Endometrial microvascular endothelial cells (primary cell): ENCODE data around the gene FRMPD2. TPM values are rescaled to one million over a fixed set of nuclear protein-coding genes. Genes with fewer than 3 reads are reported as not detected.
"Not testable (repeated sequence)": the region's sequence is repeated elsewhere in the genome, so short reads cannot be mapped to it uniquely, and the experiment has no call there.

ENCODE experiments used
- in situ Hi-C: cut with HindIII; loops from 2 replicates; pipeline ENCODE4 v1.10.0; 2017; ENCODE audit warnings: low sequenced_read_pairs, low pct_unique_long_range_greater_than_20kb; ENCODE audit errors: inconsistent ontology term
- total RNA-seq: library from RNA; depleted of rRNA; stranded (reverse); fragments of >200 nt; gene quantifications from one replicate; pipeline ENCODE4 v1.2.3, GENCODE V29; 2015; ENCODE audit errors: inconsistent ontology term

FRMPD2 gene
- total RNA-seq, 1 donor from 2014 or later = not detected

DNA sequence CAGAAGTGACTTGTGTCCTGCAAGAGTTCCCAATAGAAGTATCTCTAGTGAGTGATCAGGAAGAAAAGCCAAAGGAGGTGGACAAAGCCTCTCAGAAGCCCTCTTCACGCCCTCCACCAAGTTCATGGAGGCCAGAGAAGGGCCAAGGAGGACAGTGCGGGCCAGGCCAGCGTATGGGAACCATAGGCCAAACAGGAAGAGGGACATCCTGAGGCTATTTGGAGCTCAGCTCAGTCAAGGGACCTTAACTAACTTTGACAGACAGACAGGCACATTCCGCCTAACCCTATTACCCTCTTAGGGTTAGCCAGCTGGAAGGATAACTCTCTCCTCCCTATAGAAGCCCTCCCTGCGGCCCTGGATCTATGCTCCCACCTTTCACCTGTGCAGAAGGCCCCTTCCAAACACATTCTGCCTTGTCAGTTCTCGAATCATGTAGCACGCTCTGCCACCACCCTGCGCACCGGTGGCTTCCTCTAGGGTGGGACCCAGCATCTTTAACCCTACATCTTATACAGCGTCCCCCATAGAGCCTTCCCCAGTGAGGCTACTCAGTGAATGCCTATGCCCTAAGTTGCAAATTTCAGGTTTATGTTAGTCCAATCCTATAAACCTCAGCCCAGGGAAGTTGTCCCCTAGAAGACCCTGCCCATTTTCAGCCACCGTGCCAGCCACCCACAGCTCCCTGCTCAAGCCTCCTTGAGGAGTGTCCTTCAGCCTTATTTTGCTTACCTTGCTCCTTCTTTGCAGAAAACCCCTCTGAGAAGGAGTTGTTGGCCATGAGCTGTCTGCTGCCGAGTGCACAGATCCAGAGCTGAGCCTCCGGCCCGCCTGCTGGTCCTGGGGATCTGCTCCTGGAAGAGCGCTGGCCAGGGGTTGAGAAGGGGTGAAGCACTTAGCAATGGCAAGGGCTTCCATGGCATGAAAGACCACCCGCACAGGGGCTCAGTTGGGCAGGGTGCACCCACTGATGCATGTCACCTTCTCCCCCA is 36.9 kb downstream of the FRMPD2 start:
- in situ Hi-C loops = no loop called here

- in situ Hi-C loops = no loop called here
Measured at GRCh38 chr10:48236199-48236621, 38.3 kb downstream of the FRMPD2 start.

GRCh38 chr10:48235501-48235900 is 39.0 kb downstream of the FRMPD2 start:
- in situ Hi-C loops = no loop called here

- in situ Hi-C loops = no loop called here
Measured at GRCh38 chr10:48234787-48235186, 39.7 kb downstream of the FRMPD2 start.

- in situ Hi-C loops = no loop called here
Measured at GRCh38 chr10:48234295-48234694, 40.2 kb downstream of the FRMPD2 start.

DNA sequence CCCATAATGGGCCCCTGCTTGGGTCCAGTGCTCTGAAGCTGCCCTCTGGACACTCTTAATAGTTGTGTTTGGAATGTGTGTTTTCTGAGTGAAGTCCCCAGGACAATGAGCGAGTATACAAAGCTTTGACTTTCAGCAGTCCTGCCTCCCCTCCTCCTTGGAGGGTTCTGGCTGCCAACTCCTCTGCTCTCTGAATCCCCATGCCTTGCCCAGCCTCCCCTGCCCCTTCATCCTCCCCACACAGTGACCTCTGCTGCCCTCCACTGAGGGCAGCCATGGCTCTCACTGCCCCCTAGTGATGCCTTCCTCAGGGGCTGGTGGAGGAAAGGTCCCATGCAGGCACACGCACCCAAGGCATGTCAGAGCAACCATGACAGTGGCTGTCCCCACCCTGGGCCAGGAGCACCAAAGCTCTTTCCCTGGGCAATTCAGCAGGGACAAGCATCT is 40.9 kb downstream of the FRMPD2 start:
- in situ Hi-C loops = no loop called here

DNA sequence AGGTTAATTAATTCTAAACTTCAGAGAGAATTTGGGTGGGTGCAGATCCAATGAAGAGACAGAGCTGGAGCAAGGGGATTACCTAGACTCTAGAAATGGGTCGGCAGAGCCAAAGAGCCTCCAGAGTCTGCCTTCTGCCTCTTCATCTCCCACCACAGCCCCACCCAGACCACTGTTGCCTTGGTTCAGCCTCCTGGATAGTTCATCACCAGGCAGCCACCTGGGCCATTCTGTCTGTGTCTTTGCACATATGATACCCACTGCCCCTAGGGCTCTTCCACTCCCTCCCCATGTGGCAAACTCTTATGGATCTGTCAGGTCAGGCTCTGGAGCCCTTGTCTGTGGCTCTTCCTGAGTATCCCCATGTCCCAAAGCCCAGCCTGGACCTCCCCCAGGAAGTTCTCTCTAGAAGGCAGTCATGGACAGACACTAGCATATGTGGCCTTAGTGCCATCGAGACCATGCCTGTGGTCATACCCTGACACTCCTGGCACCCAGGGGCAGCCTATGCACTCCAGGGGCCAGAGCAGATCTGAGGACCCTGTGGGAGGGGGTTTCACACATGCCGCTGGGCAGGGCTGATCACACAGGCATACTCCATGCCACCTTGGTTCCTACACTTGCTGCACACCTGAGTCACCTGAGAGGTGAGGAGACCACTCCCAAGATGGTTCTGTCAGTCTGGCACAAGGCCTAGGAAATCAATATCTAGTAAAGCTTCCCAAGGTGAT is 41.6 kb downstream of the FRMPD2 start:
- in situ Hi-C loops = no loop called here

GRCh38 chr10:48231699-48232315 is 42.7 kb downstream of the FRMPD2 start:
- in situ Hi-C loops = no loop called here

- in situ Hi-C loops = no loop called here
Measured at GRCh38 chr10:48231178-48231577, 43.3 kb downstream of the FRMPD2 start.

DNA sequence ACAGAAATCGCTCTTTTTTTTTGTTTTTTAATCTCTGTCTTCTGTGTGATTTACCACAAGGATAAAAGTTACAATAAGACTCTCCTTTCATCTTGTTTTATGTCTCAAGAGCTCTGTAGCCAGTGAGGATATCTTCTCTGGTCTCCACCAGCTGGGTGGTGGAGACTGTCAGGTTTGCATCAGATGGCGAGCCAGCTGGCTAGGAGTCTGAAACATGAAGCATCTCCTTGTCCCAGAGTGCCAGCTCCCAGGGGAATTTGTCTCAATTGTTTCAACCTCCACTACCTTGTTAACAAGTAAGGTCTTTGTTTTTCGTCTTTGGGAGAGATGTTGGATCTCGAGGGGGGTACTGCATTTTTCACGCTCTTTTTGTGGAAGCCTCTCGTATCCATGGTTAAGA is 47.3 kb downstream of the FRMPD2 start:
- in situ Hi-C loops = no loop called here

- in situ Hi-C loops = no loop called here
Measured at GRCh38 chr10:48224979-48225560, 49.4 kb downstream of the FRMPD2 start.

GRCh38 chr10:48224296-48224695 is 50.2 kb downstream of the FRMPD2 start:
- in situ Hi-C loops = no loop called here

- in situ Hi-C loops = no loop called here
Measured at GRCh38 chr10:48221814-48222213, 52.7 kb downstream of the FRMPD2 start.

DNA sequence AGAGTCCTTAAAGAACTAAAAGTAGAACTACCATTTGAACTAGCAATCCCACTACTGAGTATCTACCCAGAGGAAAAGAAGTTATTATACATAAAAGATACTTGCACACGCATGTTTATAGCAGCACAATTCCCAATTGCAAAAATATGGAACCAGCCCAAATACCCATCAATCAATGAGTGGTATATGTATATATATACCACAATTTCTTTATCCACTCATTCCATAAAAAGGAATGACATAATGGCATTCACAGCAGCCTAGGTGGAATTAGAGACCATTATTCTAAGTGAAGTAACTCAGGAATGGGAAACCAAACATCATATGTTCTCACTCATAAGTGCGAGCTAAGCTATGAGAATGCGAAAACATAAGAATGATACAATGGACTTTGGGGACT is 53.5 kb downstream of the FRMPD2 start:
- in situ Hi-C loops = not testable (repeated sequence)

DNA sequence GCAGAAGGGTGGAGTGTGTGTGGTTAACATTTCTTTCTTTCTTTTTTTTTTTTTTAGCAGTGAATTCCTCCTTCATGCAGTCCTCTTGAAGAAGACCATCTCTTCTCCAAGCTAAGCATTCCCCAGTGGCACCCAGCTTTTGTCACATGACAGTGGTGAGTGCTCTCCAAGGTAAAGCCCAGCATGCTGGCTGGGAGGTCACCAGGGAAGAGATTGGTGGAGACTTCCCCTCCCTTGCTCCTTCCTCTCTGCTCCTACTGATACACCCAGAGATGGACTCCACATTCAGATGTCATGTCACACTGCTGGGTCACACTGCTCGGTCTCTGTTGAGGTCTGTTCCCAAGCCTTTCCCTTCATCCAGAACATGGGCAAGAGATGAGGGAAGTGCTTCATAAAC is 55.3 kb downstream of the FRMPD2 start:
- in situ Hi-C loops = no loop called here

GRCh38 chr10:48216744-48217143 is 57.8 kb downstream of the FRMPD2 start:
- in situ Hi-C loops = no loop called here

- in situ Hi-C loops = no loop called here
Measured at GRCh38 chr10:48216204-48216505, 58.3 kb downstream of the FRMPD2 start.

DNA sequence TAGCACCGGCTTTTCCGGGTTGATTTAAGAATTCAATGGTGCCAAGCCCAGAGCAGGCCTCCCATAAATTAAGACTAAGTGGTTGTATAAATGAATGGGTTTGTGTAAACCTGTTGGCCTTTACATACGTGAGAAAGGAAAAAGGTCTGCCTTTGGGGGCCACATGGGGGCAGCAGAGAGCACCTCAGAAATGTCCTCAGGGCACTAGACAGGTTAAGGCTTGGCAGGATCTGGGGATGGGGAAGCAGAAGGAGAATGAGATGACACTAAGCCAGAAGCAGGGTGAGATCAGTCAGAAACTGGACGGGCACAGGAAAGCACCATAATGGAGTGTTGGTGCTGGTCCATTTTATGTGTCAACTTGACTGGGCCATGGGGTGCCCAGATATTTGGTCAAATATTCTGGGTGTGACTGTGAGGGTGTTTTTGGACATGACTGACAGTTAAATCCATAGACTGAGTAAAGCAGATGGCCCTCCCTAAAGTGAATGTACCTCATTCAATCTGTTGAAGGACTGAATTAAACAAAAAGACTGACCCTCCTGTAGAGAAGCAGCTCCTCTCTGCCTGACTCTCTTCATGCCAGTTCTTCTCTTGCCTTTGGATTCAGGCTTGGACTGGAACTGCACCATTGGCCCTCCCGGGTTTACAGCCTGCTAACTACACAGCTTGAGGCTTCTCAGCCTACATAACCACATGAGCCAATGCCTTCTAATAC is 58.9 kb downstream of the FRMPD2 start:
- in situ Hi-C loops = no loop called here
